Tibial artery (tissue), 4 donors: ENCODE results near the gene ITGB6.
"Not testable (repeated sequence)": the region's sequence is repeated elsewhere in the genome, so short reads cannot be mapped to it uniquely, and the experiment has no call there.

ENCODE experiments used
- DNase-seq, 2 donors: peaks; one replicate each; pipeline ENCODE4 v3.0.0-alpha.2; 2019
- H3K27ac ChIP-seq, 2 donors: fragments of 200-600 bp; sonication (generic) in 1 of 2; 1 replicate in 1 of 2; 2 replicates in 1 of 2; pipeline ENCODE4 v1.5.1; 2018 to 2019; ENCODE audit warnings: mild to moderate bottlenecking in 1 of 2
- H3K27me3 ChIP-seq, 2 donors: fragments of 200-600 bp; sonication (generic) in 1 of 2; one replicate each; pipeline versions ENCODE4 v1.5.1 to v1.6.0; 2016 to 2019
- H3K36me3 ChIP-seq, 3 donors: fragments of 200-600 bp; sonication (generic) in 2 of 3; one replicate each; pipeline ENCODE4 v1.5.1; 2016 to 2019; ENCODE audit warnings: mild to moderate bottlenecking in 2 of 3
- H3K4me1 ChIP-seq, 4 donors: fragments of 200-600 bp; sonication (generic) in 2 of 4; 1 replicate in 3 of 4; 2 replicates in 1 of 4; pipeline ENCODE4 v1.5.1; 2016 to 2019
- H3K4me3 ChIP-seq, 2 donors: fragments of 200-600 bp; sonication (generic) in 1 of 2; 1 replicate in 1 of 2; 2 replicates in 1 of 2; pipeline ENCODE4 v1.5.1; 2018 to 2019; ENCODE audit warnings: mild to moderate bottlenecking in 2 of 2
- H3K9me3 ChIP-seq, 3 donors: fragments of 200-600 bp; sonication (generic) in 1 of 3; one replicate each; pipeline ENCODE4 v1.5.1; 2016 to 2019
- intact Hi-C: fragments of 100-400 bp; cut with DNase I; formaldehyde crosslinking; loops from one replicate; pipeline ENCODE4 v1.15.0; 2023; ENCODE audit warnings: low total_unique reads
- TF ChIP-seq, protein P1 (sequence below), 2 experiments: fragments of 200-600 bp in 1 of 2; fragments of 450-650 bp in 1 of 2; IDR thresholded peaks; one replicate each; pipeline ENCODE4 v1.5.1; 2017 to 2019; ENCODE audit warnings: antibody characterized with exemption in 2 of 2, mild to moderate bottlenecking in 1 of 2, moderate library complexity in 1 of 2

The ITGB6 gene

DNA sequence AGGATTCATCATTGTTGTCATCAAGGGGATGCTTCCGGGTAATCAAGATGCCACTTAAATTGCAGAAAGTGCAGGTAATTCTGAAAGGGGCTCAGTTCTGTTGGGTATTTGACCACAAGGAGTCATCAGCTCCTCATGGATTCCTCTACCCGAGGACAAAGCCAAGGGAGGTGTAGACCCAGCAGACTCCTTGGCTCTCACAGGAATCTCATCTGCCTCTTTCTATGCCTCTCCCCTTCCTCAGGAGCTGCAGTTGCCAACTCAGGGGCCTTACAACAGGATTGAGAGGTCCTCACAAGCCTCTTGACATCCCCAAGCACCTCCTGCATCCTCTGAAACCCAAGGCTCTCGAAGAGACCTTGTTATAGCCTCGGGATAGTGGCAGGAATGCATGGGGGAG is 44.0 kb downstream of the ITGB6 start:
- Histone ChIP-seq H3K27me3 (no peaks in the 10 kb centered on the region), H3K27ac (no peak overlapping the region), H3K36me3 (no peaks in the 10 kb centered on the region), H3K4me1 (no peaks in the 10 kb centered on the region), H3K9me3 (no peaks in the 10 kb centered on the region), H3K4me3 (no peak overlapping the region)
- DNase-seq = no peak
- TF ChIP-seq, protein P1, sequence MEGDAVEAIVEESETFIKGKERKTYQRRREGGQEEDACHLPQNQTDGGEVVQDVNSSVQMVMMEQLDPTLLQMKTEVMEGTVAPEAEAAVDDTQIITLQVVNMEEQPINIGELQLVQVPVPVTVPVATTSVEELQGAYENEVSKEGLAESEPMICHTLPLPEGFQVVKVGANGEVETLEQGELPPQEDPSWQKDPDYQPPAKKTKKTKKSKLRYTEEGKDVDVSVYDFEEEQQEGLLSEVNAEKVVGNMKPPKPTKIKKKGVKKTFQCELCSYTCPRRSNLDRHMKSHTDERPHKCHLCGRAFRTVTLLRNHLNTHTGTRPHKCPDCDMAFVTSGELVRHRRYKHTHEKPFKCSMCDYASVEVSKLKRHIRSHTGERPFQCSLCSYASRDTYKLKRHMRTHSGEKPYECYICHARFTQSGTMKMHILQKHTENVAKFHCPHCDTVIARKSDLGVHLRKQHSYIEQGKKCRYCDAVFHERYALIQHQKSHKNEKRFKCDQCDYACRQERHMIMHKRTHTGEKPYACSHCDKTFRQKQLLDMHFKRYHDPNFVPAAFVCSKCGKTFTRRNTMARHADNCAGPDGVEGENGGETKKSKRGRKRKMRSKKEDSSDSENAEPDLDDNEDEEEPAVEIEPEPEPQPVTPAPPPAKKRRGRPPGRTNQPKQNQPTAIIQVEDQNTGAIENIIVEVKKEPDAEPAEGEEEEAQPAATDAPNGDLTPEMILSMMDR (IDR thresholded peaks at IDR 0.05) = no peak
- intact Hi-C loops = no loop called here

DNA sequence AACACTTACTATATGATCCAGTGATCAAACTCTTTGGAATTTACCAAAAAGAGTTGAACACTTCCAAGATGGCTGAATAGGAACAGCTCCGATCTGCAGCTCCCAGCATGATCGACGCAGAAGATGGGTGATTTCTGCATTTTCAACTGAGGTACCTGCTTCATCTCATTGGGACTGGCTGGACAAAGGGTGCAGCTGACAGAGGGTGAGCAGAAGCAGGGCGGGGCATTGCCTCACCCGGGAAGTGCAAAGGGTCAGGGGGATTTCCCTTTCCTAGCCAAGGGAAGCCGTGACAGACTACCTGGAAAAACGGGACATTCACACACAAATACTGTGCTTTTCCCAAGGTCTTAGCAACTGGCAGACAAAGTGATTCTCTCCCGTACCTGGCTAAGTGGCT is 51.7 kb downstream of the ITGB6 start:
- H3K27ac ChIP-seq, intact Hi-C loops, H3K27me3 ChIP-seq, H3K4me1 ChIP-seq, H3K4me3 ChIP-seq, H3K9me3 ChIP-seq, DNase-seq, H3K36me3 ChIP-seq: not testable (repeated sequence)

DNA sequence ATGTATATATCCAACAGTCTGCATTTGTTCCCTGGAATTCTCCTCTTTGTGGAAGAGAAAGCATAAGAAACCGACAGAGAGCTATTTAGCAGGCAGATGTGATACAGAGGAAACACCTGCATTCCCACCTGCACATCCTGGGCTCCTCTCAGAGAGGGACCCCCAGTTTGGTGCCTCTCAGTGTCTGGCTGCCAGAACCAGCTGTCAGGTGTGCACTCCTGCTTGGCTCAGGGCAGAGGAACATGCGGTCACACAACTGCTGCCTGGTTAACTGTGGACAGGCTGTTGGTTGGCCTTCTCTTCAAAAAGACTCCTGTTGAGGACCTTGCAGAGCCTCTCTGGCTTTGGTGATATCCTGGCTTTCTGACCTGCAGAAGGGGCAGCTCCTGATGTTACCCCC is 54.6 kb downstream of the ITGB6 start:
- Histone ChIP-seq H3K4me1 (peaks cover 0 to 20% (median 6%) of the 10 kb centered on the region in 4 donors), H3K4me3 (no peak overlapping the region), H3K27me3 (no peaks in the 10 kb centered on the region), H3K36me3 (no peaks in the 10 kb centered on the region), H3K9me3 (no peaks in the 10 kb centered on the region), H3K27ac (no peak overlapping the region)
- intact Hi-C loops = no loop called here
- TF ChIP-seq, protein P1 (IDR thresholded peaks at IDR 0.05) = no peak
- no peak for DNase-seq

DNA sequence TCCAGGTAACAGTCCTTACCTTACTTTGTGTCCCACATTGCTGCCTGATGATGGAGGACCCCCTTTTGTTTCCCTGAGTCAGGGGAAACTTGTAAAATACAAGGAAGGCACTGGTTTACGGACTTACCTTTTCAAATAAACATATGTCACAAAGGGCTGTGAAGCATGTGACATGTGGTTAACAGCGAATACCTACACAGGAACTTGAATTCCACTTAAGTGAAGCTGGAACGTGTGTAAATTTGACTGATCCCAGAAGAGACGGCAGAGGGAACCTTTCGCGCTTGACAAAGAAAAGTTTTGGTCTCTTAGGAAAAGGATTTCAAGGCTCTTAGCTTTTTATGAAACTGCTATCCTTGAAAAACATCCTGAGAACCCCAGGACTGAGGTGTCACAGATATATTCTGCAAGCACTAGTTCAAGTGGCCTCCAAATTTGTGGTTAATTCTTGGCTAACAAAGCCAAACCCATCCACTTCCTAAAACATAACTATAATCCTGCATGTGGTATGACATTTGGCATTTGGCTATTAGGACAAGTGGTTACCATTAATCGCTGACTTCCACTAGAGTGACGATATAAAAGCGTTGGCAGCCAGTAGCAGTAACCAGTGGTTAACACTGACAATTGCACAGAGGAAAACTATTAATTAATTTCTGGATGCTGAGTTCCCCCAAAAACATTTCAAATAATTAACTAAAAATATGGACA is 55.6 kb downstream of the ITGB6 start:
- Histone ChIP-seq H3K27ac (no peak overlapping the region), H3K9me3 (no peaks in the 10 kb centered on the region), H3K36me3 (no peaks in the 10 kb centered on the region), H3K4me3 (no peak overlapping the region), H3K27me3 (no peaks in the 10 kb centered on the region), H3K4me1 (peaks cover 0 to 30% (median 8%) of the 10 kb centered on the region in 4 donors)
- no peak for DNase-seq
- intact Hi-C loops = no loop called here
- TF ChIP-seq, protein P1 (IDR thresholded peaks at IDR 0.05) = no peak

DNA sequence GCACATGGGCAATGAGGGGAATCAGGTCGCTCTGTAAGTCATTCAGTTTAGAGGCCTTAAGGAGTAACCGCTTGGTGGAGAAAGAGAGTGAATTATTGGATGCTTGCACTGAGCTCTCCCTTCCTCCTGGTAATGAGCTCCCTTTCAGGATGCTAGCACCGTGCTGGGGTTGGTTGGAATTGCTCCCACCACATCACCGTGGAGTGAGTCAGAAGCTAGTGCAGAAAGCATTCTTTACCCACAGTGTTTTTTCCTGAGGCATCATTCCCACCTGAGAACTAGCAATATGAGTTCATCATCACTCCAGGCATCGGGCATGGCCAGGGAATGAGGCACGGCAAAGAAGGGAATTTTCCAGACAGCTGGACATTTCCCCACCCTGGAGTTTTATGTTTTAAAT is 57.6 kb downstream of the ITGB6 start:
- H3K27ac ChIP-seq = no peak overlapping the region
- TF ChIP-seq, protein P1 (IDR thresholded peaks at IDR 0.05) = no peak
- H3K9me3 ChIP-seq = no peaks in the 10 kb centered on the region
- no peaks in the 10 kb centered on the region for H3K27me3 ChIP-seq
- H3K4me1 ChIP-seq = peaks cover 0 to 34% (median 8%) of the 10 kb centered on the region in 4 donors
- intact Hi-C loops = no loop called here
- no peaks in the 10 kb centered on the region for H3K36me3 ChIP-seq
- DNase-seq = no peak
- no peak overlapping the region for H3K4me3 ChIP-seq

DNA sequence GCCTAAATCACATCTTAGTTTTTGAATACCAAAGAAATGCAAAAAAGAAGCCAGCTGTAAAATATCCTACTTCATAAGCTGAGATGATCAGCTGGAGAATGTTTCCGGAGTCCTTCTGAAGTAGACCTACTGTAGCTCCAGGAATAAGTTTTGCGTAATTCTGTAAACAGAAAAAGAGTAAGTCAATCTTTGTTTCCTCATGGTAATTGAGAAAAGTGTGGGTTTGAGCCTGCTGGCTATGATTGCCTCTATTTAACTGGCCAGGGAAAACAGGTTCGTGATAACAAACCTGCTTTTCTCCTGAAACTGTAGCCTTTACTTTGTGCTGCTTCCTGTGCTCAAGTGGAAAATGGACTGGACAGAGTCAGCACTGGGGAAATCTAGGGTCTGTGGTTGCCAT is 58.2 kb downstream of the ITGB6 start:
- TF ChIP-seq, protein P1 (IDR thresholded peaks at IDR 0.05) = no peak
- DNase-seq = no peak
- Histone ChIP-seq H3K36me3 (no peaks in the 10 kb centered on the region), H3K27me3 (no peaks in the 10 kb centered on the region), H3K4me1 (peaks cover 0 to 34% (median 8%) of the 10 kb centered on the region in 4 donors), H3K27ac (peak overlapping the region in 1 of 2 donors; percentile 66), H3K9me3 (no peaks in the 10 kb centered on the region), H3K4me3 (no peak overlapping the region)
- intact Hi-C loops = no loop called here
